Suprapubic skin (tissue), 4 donors: ENCODE data around the gene TRIM63.

Experiments used
- EP300 ChIP-seq: sonication (generic); formaldehyde crosslinking; IDR thresholded peaks from one replicate; pipeline ENCODE4 v1.6.1; 2017; ENCODE audit warnings: antibody characterized with exemption
- POLR2A ChIP-seq, 2 donors: fragments of 450-650 bp; IDR thresholded peaks; one replicate each; pipeline ENCODE4 v1.6.1; 2017; ENCODE audit warnings: antibody characterized with exemption in 2 of 2, mild to moderate bottlenecking in 2 of 2, moderate library complexity in 2 of 2
- POLR2AphosphoS5 ChIP-seq, 3 donors: sonication (generic); formaldehyde crosslinking; IDR thresholded peaks; one replicate each; pipeline ENCODE4 v1.6.1; 2017; ENCODE audit warnings: antibody characterized with exemption in 3 of 3
- TF ChIP-seq, protein P1 (sequence below), 2 donors: fragments of 200-600 bp in 1 of 2; fragments of 450-650 bp in 1 of 2; sonication (generic) in 1 of 2; IDR thresholded peaks; one replicate each; pipeline ENCODE4 v1.5.1; 2016 to 2019; ENCODE audit warnings: antibody characterized with exemption in 2 of 2, mild to moderate bottlenecking in 1 of 2, moderate library complexity in 1 of 2

- no peak for TF ChIP-seq POLR2AphosphoS5 (IDR thresholded peaks at IDR 0.05)
- TF ChIP-seq EP300, result no peak
- TF ChIP-seq, protein P1, sequence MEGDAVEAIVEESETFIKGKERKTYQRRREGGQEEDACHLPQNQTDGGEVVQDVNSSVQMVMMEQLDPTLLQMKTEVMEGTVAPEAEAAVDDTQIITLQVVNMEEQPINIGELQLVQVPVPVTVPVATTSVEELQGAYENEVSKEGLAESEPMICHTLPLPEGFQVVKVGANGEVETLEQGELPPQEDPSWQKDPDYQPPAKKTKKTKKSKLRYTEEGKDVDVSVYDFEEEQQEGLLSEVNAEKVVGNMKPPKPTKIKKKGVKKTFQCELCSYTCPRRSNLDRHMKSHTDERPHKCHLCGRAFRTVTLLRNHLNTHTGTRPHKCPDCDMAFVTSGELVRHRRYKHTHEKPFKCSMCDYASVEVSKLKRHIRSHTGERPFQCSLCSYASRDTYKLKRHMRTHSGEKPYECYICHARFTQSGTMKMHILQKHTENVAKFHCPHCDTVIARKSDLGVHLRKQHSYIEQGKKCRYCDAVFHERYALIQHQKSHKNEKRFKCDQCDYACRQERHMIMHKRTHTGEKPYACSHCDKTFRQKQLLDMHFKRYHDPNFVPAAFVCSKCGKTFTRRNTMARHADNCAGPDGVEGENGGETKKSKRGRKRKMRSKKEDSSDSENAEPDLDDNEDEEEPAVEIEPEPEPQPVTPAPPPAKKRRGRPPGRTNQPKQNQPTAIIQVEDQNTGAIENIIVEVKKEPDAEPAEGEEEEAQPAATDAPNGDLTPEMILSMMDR (IDR thresholded peaks at IDR 0.05), result no peak
- TF ChIP-seq POLR2A (IDR thresholded peaks at IDR 0.05), result no peak
Observed at GRCh38 chr1:26025517-26025916, 41.9 kb downstream of the TRIM63 start.
